Measurements from ENCODE around the gene RBKS. TPM values are rescaled to one million over a fixed set of nuclear protein-coding genes. Genes with fewer than 3 reads are reported as not detected.

Gene RBKS
- total RNA-seq, 1 experiment from 2014 or later, result 0.54 TPM

GRCh38 chr2:27863146-27863545, 27.0 kb downstream of the RBKS start:
- H3K9me3 ChIP-seq (ENCODE audit: low read depth, low read length, poor library complexity, severe bottlenecking), result no peaks in the 10 kb centered on the region
- TF ChIP-seq EZH2 (IDR thresholded peaks at IDR 0.05; ENCODE audit: borderline replicate concordance, low read depth, low read length, poor library complexity, severe bottlenecking), result no peak
- no peak for TF ChIP-seq CTCF (conservative IDR thresholded peaks at IDR 0.05; ENCODE audit: low read depth, low read length)
- H3K36me3 ChIP-seq (ENCODE audit: insufficient read depth, low read length, poor library complexity, severe bottlenecking), result no peaks in the 10 kb centered on the region
- POLR2A ChIA-PET (ENCODE audit: low non-redundant PET), result no interaction called here
- no peaks in the 10 kb centered on the region for H3K4me1 ChIP-seq (ENCODE audit: insufficient read depth, low read length, poor library complexity, severe bottlenecking)
- H3K4me3 ChIP-seq (ENCODE audit: low read depth, low read length, poor library complexity, severe bottlenecking), result no peak overlapping the region
- intact Hi-C loops (cut with micrococcal nuclease; ENCODE audit: unreplicated experiment), result no loop called here
- CTCF ChIA-PET, result no interaction called here
- H3K27me3 ChIP-seq (replicated peaks; ENCODE audit: insufficient read depth, low read depth, low read length, poor library complexity), result no peaks in the 10 kb centered on the region
- BruUV-seq (replicated peaks), result no TSS peak
- DNase-seq (ENCODE audit: low spot score), result no peak
- H3K27ac ChIP-seq (ENCODE audit: low read depth, low read length, poor library complexity, severe bottlenecking), result no peak overlapping the region

GRCh38 chr2:27860111-27860510, 30.1 kb downstream of the RBKS start:
- BruUV-seq (replicated peaks), result no TSS peak
- intact Hi-C loops (cut with micrococcal nuclease; ENCODE audit: unreplicated experiment), result no loop called here
- Histone ChIP-seq H3K36me3 (ENCODE audit: insufficient read depth, low read length, poor library complexity, severe bottlenecking) (no peaks in the 10 kb centered on the region), H3K27ac (ENCODE audit: low read depth, low read length, poor library complexity, severe bottlenecking) (no peak overlapping the region), H3K9me3 (ENCODE audit: low read depth, low read length, poor library complexity, severe bottlenecking) (peaks cover 6% of the 10 kb centered on the region), H3K4me3 (ENCODE audit: low read depth, low read length, poor library complexity, severe bottlenecking) (no peak overlapping the region), H3K4me1 (ENCODE audit: insufficient read depth, low read length, poor library complexity, severe bottlenecking) (peaks cover 5% of the 10 kb centered on the region), H3K27me3 (replicated peaks; ENCODE audit: insufficient read depth, low read depth, low read length, poor library complexity) (no peaks in the 10 kb centered on the region)
- CTCF ChIA-PET, result no interaction called here
- TF ChIP-seq CTCF (conservative IDR thresholded peaks at IDR 0.05; ENCODE audit: low read depth, low read length), result no peak
- TF ChIP-seq EZH2 (IDR thresholded peaks at IDR 0.05; ENCODE audit: borderline replicate concordance, low read depth, low read length, poor library complexity, severe bottlenecking), result no peak
- POLR2A ChIA-PET (ENCODE audit: low non-redundant PET), result no interaction called here
- no peak for DNase-seq (ENCODE audit: low spot score)

GRCh38 chr2:27857417-27858172, 32.6 kb downstream of the RBKS start:
- peaks cover 6% of the 10 kb centered on the region for H3K9me3 ChIP-seq (ENCODE audit: low read depth, low read length, poor library complexity, severe bottlenecking)
- intact Hi-C loops (cut with micrococcal nuclease; ENCODE audit: unreplicated experiment), result no loop called here
- CTCF ChIA-PET, result no interaction called here
- no peaks in the 10 kb centered on the region for H3K27me3 ChIP-seq (replicated peaks; ENCODE audit: insufficient read depth, low read depth, low read length, poor library complexity)
- POLR2A ChIA-PET (ENCODE audit: low non-redundant PET), result no interaction called here
- no peak overlapping the region for H3K27ac ChIP-seq (ENCODE audit: low read depth, low read length, poor library complexity, severe bottlenecking)
- H3K4me3 ChIP-seq (ENCODE audit: low read depth, low read length, poor library complexity, severe bottlenecking), result no peak overlapping the region
- no peak for TF ChIP-seq CTCF (conservative IDR thresholded peaks at IDR 0.05; ENCODE audit: low read depth, low read length)
- BruUV-seq (replicated peaks), result no TSS peak
- H3K4me1 ChIP-seq (ENCODE audit: insufficient read depth, low read length, poor library complexity, severe bottlenecking), result peaks cover 5% of the 10 kb centered on the region
- DNase-seq (ENCODE audit: low spot score), result no peak
- no peaks in the 10 kb centered on the region for H3K36me3 ChIP-seq (ENCODE audit: insufficient read depth, low read length, poor library complexity, severe bottlenecking)

Measured in A673 (cell line).